ENCODE data around the gene SLC7A4. TPM values are rescaled to one million over a fixed set of nuclear protein-coding genes. Genes with fewer than 3 reads are reported as not detected.

SLC7A4 gene
- total RNA-seq, 1 experiment from 2014 or later: not detected

GRCh38 chr22:20986365-20986764 is 46.0 kb downstream of the SLC7A4 start:
- no peak for DNase-seq (ENCODE audit: low spot score)

- DNase-seq (ENCODE audit: low spot score): no peak
Measured at GRCh38 chr22:20985720-20986119, 46.6 kb downstream of the SLC7A4 start.

DNA sequence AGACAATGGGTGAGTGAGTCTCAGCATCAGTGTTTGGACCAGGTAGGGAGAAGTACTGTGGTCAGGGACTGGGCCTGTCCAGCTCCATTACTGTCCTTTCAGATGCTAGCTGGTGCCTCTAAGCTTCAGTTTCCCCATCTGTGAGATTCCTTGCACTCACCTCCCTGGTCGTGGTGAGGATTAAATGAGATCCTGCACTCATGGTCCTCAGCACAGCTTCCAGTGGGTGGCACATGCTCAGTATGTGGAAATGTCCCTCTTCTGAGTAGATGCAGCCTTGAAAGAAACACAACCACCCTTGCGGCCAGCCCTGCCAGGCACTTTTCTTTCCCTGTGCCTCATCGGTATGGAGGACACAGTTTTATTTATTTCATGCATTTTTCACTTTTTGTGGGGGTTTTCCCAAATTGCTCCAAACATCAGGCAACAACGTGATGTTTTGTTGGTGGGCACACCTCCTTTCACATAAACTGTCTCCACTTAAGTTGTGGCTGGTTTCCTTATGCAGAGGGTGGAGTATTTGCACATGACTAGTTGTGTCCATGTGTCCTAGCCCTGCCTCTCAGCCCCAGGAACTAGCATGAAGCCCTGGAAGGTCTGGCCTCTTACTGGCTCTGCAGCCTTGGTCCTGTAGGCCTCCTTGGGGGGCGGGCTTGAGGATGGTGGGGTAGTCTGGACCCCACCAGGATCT is 49.1 kb downstream of the SLC7A4 start:
- no peak for DNase-seq (ENCODE audit: low spot score)

DNA sequence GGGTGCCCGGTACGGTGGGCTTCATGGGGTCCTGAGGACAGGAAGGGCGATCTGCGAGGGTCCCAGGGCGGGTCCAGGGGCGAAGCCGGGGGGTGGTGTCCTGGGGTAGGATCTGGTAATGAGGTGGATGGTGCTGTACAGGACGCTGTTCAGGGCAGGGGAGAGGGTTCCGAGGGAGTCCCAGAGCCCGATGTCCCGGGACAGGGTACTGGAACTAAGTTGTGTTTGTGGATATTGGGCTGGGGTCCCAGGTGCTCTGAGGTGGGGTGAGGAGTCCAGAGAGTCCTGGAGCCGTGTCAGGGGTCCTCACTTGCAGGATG is 49.8 kb downstream of the SLC7A4 start:
- DNase-seq (ENCODE audit: low spot score): no peak

DNA sequence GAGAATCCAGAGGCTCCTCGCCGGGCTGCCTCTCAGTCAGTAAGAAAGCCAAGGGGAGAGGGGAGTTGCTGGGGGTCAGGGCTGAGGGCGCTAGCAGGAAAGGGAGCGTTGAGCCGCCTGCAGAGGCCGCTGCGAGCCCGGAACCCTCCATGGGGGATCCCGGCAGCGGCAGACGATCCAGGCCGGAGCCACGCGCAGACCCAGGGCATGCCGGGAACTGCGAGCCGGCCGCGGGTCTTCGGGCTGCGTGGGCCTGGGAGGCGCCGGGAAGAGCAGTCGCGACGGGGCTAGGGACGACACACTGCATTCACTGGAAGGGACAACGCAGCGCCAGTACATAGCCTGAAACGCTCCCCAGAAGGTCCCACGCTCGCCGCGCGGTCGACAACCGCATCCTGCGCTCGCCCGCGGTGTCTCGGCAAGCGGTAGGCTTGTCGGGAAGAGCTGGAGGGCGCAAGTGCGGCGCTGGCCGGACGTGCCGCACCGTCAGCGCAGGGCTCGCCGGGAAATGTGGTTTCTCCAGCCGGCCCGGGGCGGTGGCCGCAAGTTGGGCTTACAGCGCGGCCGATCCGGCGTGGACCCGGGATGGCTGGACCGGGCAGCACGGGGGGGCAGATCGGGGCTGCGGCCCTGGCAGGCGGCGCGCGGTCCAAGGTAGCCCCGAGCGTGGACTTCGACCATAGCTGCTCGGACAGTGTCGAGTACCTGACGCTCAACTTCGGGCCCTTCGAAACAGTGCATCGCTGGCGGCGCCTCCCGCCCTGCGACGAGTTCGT is 50.4 kb downstream of the SLC7A4 start, which contains the start of gene LZTR1:
Gene LZTR1, plus strand, starts transcription at position 511 of the 776 bp plus-strand sequence. Its CDS starts 75 bp downstream, at position 586.
- peak; percentile 53 for DNase-seq (ENCODE audit: low spot score)

- no peak for DNase-seq (ENCODE audit: low spot score)
Measured at GRCh38 chr22:20980938-20981722, 51.2 kb downstream of the SLC7A4 start.

DNA sequence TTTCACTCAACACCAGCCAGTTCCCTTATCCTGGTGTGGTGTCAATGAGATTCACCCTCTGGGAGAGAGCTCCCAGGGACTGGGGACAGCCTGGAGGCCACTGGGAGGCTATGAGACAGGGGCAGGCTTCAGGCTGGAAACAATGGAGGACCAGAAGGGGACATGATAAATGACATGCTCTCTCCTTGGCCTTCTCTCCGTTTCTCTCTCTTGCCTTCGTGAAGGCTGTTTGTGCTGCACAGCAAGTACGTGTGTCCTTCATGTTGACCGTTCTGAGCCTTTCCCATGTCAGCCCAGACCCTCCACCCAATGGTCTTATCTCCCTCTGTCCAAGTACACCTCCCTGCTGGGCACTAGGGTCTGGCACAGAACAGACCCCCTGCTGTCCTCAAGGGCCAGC is 51.8 kb downstream of the SLC7A4 start:
- no peak for DNase-seq (ENCODE audit: low spot score)

DNA sequence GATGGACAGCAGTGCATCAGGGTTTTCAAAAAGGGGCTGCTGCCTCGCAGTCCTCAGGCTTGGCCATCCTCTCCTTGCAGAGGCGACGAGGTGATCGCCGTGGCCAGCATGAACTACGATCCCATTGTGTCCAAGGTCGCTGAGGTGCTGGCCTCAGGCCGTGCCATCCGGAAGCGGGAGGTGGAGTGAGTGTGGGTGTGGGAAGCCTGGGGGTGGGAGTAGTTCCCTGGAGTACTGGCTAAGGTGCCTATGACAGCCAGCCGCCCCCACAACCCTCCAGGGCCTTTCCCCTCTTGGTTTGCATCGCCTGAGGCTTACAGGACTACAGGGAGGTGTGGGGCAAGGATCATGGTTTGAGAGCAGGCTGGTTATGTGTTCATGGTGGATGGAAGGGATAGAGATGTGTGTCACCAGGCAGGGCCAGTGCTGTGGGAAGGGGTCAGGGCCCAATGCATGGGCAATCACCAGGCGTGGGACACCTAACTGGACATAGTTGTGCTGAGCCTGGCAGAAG is 52.4 kb downstream of the SLC7A4 start:
- DNase-seq (ENCODE audit: low spot score): no peak

DNA sequence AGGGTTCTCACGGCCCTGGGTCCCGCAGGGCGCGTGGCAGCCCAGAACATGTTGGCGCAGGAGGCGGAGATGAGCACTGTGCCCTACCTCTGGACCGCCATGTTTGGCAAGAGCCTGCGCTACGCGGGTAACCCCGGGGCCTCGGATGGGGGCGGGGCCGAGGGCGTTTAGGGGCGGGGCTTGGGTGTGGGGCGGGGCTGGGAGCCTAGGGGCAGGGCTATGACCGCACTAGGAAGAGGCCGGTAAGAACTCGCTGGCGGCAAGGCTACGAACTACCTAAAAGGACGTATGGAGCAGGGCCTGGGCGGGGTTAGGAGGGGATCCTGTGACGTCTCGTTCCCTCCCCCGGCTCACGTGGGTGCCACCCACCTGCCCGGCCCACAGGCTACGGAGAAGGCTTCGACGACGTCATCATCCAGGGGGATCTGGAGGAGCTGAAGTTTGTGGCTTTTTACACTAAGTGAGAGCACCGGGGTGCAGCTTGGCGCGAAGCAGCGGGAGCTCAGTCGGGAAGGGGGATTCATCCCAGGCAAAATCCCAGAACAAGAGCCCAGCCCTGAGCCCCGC is 53.0 kb downstream of the SLC7A4 start:
- no peak for DNase-seq (ENCODE audit: low spot score)

Other genes starting within 250 kb of the SLC7A4 start
- 12.6 and 19.6 TPM in 2 replicates for gene PI4KA, start 173.8 kb downstream of the SLC7A4 start, total RNA-seq (2014; rRNA removed; shearing (Covaris generic))
- gene SNAP29, start 173.6 kb downstream of the SLC7A4 start, total RNA-seq (2014; rRNA removed; shearing (Covaris generic)): 5.0 and 6.1 TPM in 2 replicates
- gene CRKL, start 115.2 kb downstream of the SLC7A4 start, total RNA-seq (2014; rRNA removed; shearing (Covaris generic)): 25.4 and 27.4 TPM in 2 replicates
- not detected in 2 replicates for gene AIFM3, start 65.3 kb downstream of the SLC7A4 start, total RNA-seq (2014; rRNA removed; shearing (Covaris generic))
- gene LZTR1, start 50.3 kb downstream of the SLC7A4 start, total RNA-seq (2014; rRNA removed; shearing (Covaris generic)): 6.8 and 8.2 TPM in 2 replicates
- 41.8 and 45.8 TPM in 2 replicates for gene THAP7, start 30.4 kb downstream of the SLC7A4 start, total RNA-seq (2014; rRNA removed; shearing (Covaris generic))
- gene P2RX6, start 17.4 kb downstream of the SLC7A4 start, total RNA-seq (2014; rRNA removed; shearing (Covaris generic)): 2.0 and 4.0 TPM in 2 replicates
- gene LRRC74B, start 13.4 kb upstream of the SLC7A4 start, total RNA-seq (2014; rRNA removed; shearing (Covaris generic)): not detected in 2 replicates